CD14-positive monocyte (primary cell): ENCODE measurements around the gene PIP5K1C. TPM values are rescaled to one million over a fixed set of nuclear protein-coding genes. Genes with fewer than 3 reads are reported as not detected.

Experiments
- DNase-seq, 3 donors: peaks; one replicate each; pipeline ENCODE4 v3.0.0-alpha.2; 2011 to 2022
- H2AFZ ChIP-seq: 2 replicates; pipeline ENCODE4 v1.6.0; 2012; ENCODE audit warnings: mild to moderate bottlenecking, low read depth, low read length, inconsistent platforms; ENCODE audit not compliant: insufficient read depth, poor library complexity, severe bottlenecking
- H3K27ac ChIP-seq, 2 donors: 1 replicate in 1 of 2; 2 replicates in 1 of 2; pipeline ENCODE4 v1.5.1; 2012 to 2013; ENCODE audit warnings: low read length in 2 of 2, control low read depth in 1 of 2, inconsistent platforms in 1 of 2, low read depth in 1 of 2, mild to moderate bottlenecking in 1 of 2
- H3K27me3 ChIP-seq, 2 donors: one replicate each; pipeline versions ENCODE4 v1.6.0 to v1.6.1; 2011 to 2013; ENCODE audit warnings: low read length in 2 of 2; ENCODE audit not compliant: control insufficient read depth in 2 of 2, insufficient read depth in 2 of 2
- H3K36me3 ChIP-seq, 2 donors: replicated peaks in 1 of 2; 1 replicate in 1 of 2; 2 replicates in 1 of 2; pipeline versions ENCODE4 v1.5.1 to v1.6.1; 2012 to 2013; ENCODE audit warnings: low read length in 2 of 2, control low read depth in 1 of 2, inconsistent platforms in 1 of 2, mild to moderate bottlenecking in 1 of 2; ENCODE audit not compliant: insufficient read depth in 2 of 2, control insufficient read depth in 1 of 2
- H3K4me1 ChIP-seq, 2 donors: 1 replicate in 1 of 2; 2 replicates in 1 of 2; pipeline versions ENCODE4 v1.5.1 to v1.6.1; 2012 to 2013; ENCODE audit warnings: low read length in 2 of 2, control low read depth in 1 of 2, inconsistent platforms in 1 of 2, mild to moderate bottlenecking in 1 of 2, moderate library complexity in 1 of 2; ENCODE audit not compliant: insufficient read depth in 2 of 2, control insufficient read depth in 1 of 2
- H3K4me2 ChIP-seq: replicated peaks from 2 replicates; pipeline ENCODE3; 2012; ENCODE audit warnings: low read length, moderate library complexity, mild to moderate bottlenecking; ENCODE audit not compliant: poor library complexity, severe bottlenecking; ENCODE audit errors: extremely low read depth
- H3K4me3 ChIP-seq, 3 experiments: fragments of 200-600 bp in 1 of 3; sonication (generic) in 1 of 3; replicated peaks in 1 of 3; 1 replicate in 2 of 3; 2 replicates in 1 of 3; pipeline ENCODE4 v1.5.1; 2011 to 2013; ENCODE audit warnings: low read length in 3 of 3, mild to moderate bottlenecking in 3 of 3, control low read depth in 2 of 3, low read depth in 2 of 3, inconsistent platforms in 1 of 3, moderate library complexity in 1 of 3
- H3K79me2 ChIP-seq: 2 replicates; pipeline ENCODE4 v1.6.0; 2012; ENCODE audit warnings: mild to moderate bottlenecking, control low read depth, inconsistent platforms, low read length, moderate library complexity; ENCODE audit not compliant: insufficient read depth
- H3K9ac ChIP-seq: 2 replicates; pipeline ENCODE4 v1.6.0; 2017; ENCODE audit warnings: low read length, mild to moderate bottlenecking; ENCODE audit not compliant: insufficient read depth, poor library complexity, severe bottlenecking
- H3K9me3 ChIP-seq, 2 donors: replicated peaks in 1 of 2; 1 replicate in 1 of 2; 2 replicates in 1 of 2; pipeline versions ENCODE4 v1.5.1 to v1.6.1; 2012 to 2013; ENCODE audit warnings: low read length in 2 of 2, control low read depth in 1 of 2; ENCODE audit not compliant: control insufficient read depth in 1 of 2, insufficient read depth in 1 of 2
- H4K20me1 ChIP-seq: 2 replicates; pipeline ENCODE4 v1.6.0; 2012; ENCODE audit warnings: mild to moderate bottlenecking, low read length, control low read depth, moderate library complexity; ENCODE audit not compliant: insufficient read depth
- H3K27ac Mint-ChIP-seq, 7 donors: one replicate each; pipeline ENCODE4 v1.8.0; 2020; ENCODE audit warnings: mild to moderate bottlenecking in 7 of 7, mixed read lengths in 7 of 7, moderate library complexity in 6 of 7, inconsistent platforms in 2 of 7
- H3K27me3 Mint-ChIP-seq, 3 donors: one replicate each; pipeline ENCODE4 v1.8.0; 2021 to 2022; ENCODE audit warnings: low read depth in 3 of 3, mild to moderate bottlenecking in 3 of 3, mixed read lengths in 3 of 3, moderate library complexity in 3 of 3, inconsistent platforms in 1 of 3
- H3K36me3 Mint-ChIP-seq, 2 donors: one replicate each; pipeline ENCODE4 v1.8.0; 2020; ENCODE audit warnings: mixed read lengths in 2 of 2, inconsistent platforms in 1 of 2, mild to moderate bottlenecking in 1 of 2
- H3K4me1 Mint-ChIP-seq: one replicate; pipeline ENCODE4 v1.8.0; 2020; ENCODE audit warnings: mild to moderate bottlenecking, mixed read lengths
- H3K4me3 Mint-ChIP-seq, 2 donors: one replicate each; pipeline ENCODE4 v1.8.0; 2020; ENCODE audit warnings: mild to moderate bottlenecking in 2 of 2, mixed read lengths in 2 of 2, moderate library complexity in 1 of 2
- H3K9me3 Mint-ChIP-seq, 7 donors: one replicate each; pipeline ENCODE4 v1.8.0; 2020 to 2022; ENCODE audit warnings: mixed read lengths in 7 of 7, mild to moderate bottlenecking in 6 of 7, moderate library complexity in 6 of 7, inconsistent platforms in 2 of 7
- CTCF ChIP-seq: fragments of 200-600 bp; IDR thresholded peaks from one replicate; pipeline ENCODE4 v1.8.0; 2022; ENCODE audit warnings: antibody characterized with exemption, mild to moderate bottlenecking
- WGBS: methylation state at CpG from one replicate; pipeline ENCODE4 v1.1.5; 2013; ENCODE audit warnings: missing lambda C conversion rate; ENCODE audit not compliant: insufficient coverage; 5-methylcytosine and 5-hydroxymethylcytosine counted together
- intact Hi-C, 2 donors: fragments of 100-400 bp; cut with micrococcal nuclease; formaldehyde crosslinking; loops; one replicate each; pipeline versions ENCODE4 v1.15.0 to v1.15.1; 2023
- polyA plus RNA-seq, 3 donors: library from polyadenylated mRNA; depleted of rRNA in 1 of 3; unstranded in 2 of 3; stranded (reverse) in 1 of 3; fragments of 300-500 nt in 2 of 3; fragments of >200 nt in 1 of 3; fragmentation: Illumina TruSeq in 2 of 3; gene quantifications; 1 replicate in 2 of 3; 2 replicates in 1 of 3; pipeline ENCODE4 v1.2.3, GENCODE V29; 2012 to 2021

The PIP5K1C gene
- polyA plus RNA-seq, 3 donors, result 6.5 to 19.5 (median 10.1) TPM

GRCh38 chr19:3693025-3693925, 7.0 kb downstream of the PIP5K1C start:
- Mint-ChIP-seq H3K9me3 (peaks cover 0 to 3% (median 0%) of the 10 kb centered on the region in 7 donors), H3K4me1 (peaks cover 13% of the 10 kb centered on the region), H3K4me3 (no peak overlapping the region), H3K36me3 (peaks cover 23 to 44% of the 10 kb centered on the region in 2 donors), H3K27ac (peak overlapping the region in 1 of 7 donors; percentile 21), H3K27me3 (peaks cover 5 to 10% (median 8%) of the 10 kb centered on the region in 3 donors)
- no peak for TF ChIP-seq CTCF
- H3K9ac ChIP-seq, result no peak overlapping the region
- no peak overlapping the region for H3K4me2 ChIP-seq
- peaks cover 100% of the 10 kb centered on the region for H4K20me1 ChIP-seq
- H3K79me2 ChIP-seq, result peaks cover 87% of the 10 kb centered on the region
- H3K4me1 ChIP-seq, result peaks cover under 1 to 5% of the 10 kb centered on the region in 2 donors
- peaks cover 0 to 3% of the 10 kb centered on the region in 2 donors for H3K27me3 ChIP-seq
- peaks cover 13 to 30% of the 10 kb centered on the region in 2 donors for H3K36me3 ChIP-seq
- no peaks in the 10 kb centered on the region for H3K9me3 ChIP-seq
- DNase-seq, result no peak
- H3K4me3 ChIP-seq, result no peak overlapping the region
- no peak overlapping the region for H2AFZ ChIP-seq
- intact Hi-C loops, result no loop called here
- no peak overlapping the region for H3K27ac ChIP-seq
- 96% methylated on average over 30 of the region's 34 CpGs for WGBS

- peak in 2 of 3 donors; percentile 23 to 29 for DNase-seq
- peak; percentile 72 for TF ChIP-seq CTCF
- no peak overlapping the region for H3K4me2 ChIP-seq
- no peak overlapping the region for H2AFZ ChIP-seq
- peaks cover 0 to 3% (median 0%) of the 10 kb centered on the region in 7 donors for H3K9me3 Mint-ChIP-seq
- no peaks in the 10 kb centered on the region for H3K9me3 ChIP-seq
- peaks cover 0 to 13% of the 10 kb centered on the region in 2 donors for H3K4me1 ChIP-seq
- H3K79me2 ChIP-seq, result peaks cover 87% of the 10 kb centered on the region
- peaks cover 13 to 30% of the 10 kb centered on the region in 2 donors for H3K36me3 ChIP-seq
- H3K27ac ChIP-seq, result no peak overlapping the region
- WGBS, result 98% methylated on average over 24 of the region's 25 CpGs
- peaks cover 100% of the 10 kb centered on the region for H4K20me1 ChIP-seq
- H3K4me3 ChIP-seq, result no peak overlapping the region
- H3K27ac Mint-ChIP-seq, result peak overlapping the region in 1 of 7 donors; percentile 21
- peaks cover 5 to 15% (median 12%) of the 10 kb centered on the region in 3 donors for H3K27me3 Mint-ChIP-seq
- peaks cover 12% of the 10 kb centered on the region for H3K4me1 Mint-ChIP-seq
- no peak overlapping the region for H3K9ac ChIP-seq
- peaks cover 0 to 7% of the 10 kb centered on the region in 2 donors for H3K27me3 ChIP-seq
- intact Hi-C loops, result no loop called here
- peaks cover 24 to 40% of the 10 kb centered on the region in 2 donors for H3K36me3 Mint-ChIP-seq
- H3K4me3 Mint-ChIP-seq, result no peak overlapping the region
Measured at GRCh38 chr19:3692141-3693024, 7.9 kb downstream of the PIP5K1C start.
